ENCODE measurements around the gene C4orf50.

The C4orf50 gene

DNA sequence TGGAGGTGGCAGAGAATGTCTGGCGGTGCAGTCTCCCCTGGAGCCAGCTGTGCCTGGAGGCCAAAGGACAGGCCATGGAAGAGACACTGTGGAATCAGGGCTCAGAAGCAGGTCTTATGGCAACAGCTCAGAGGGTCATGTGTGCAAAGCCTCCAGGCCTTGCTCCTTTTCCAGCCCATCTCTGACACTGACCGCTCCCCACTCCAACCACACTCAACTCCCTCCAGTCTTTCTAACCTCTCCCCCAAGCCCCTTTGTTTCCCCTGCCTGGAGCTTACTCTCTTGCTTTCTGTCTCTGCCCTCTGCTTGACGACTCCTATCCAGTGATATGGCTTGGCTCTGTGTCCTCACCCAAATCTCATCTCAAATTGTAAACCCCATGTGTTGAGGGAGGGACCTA, 91.1 kb downstream of the C4orf50 start:
- FAIRE-seq (no peak), DNase-seq (ENCODE audit: insufficient read length, low spot score) (no peak)

DNA sequence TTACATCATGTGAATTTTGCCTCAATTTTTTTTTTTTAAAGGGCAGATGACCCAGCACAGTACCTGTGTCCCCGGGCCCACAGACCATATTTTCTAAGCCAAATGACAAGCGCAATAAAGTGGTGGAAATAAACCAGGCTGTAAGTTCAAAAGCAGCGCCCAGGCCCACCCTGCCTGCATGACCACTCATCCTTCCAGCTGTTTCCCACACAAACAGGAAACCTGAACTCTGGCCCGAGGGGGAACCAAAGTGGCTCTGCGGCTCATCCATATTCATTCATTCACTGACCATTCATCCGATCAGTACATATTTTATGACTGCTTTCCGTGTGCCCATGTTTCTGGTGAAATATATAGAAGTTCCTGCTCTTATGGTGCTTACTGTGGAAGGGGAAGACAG, 91.6 kb downstream of the C4orf50 start:
- no peak for FAIRE-seq
- DNase-seq (ENCODE audit: insufficient read length, low spot score): no peak

DNA sequence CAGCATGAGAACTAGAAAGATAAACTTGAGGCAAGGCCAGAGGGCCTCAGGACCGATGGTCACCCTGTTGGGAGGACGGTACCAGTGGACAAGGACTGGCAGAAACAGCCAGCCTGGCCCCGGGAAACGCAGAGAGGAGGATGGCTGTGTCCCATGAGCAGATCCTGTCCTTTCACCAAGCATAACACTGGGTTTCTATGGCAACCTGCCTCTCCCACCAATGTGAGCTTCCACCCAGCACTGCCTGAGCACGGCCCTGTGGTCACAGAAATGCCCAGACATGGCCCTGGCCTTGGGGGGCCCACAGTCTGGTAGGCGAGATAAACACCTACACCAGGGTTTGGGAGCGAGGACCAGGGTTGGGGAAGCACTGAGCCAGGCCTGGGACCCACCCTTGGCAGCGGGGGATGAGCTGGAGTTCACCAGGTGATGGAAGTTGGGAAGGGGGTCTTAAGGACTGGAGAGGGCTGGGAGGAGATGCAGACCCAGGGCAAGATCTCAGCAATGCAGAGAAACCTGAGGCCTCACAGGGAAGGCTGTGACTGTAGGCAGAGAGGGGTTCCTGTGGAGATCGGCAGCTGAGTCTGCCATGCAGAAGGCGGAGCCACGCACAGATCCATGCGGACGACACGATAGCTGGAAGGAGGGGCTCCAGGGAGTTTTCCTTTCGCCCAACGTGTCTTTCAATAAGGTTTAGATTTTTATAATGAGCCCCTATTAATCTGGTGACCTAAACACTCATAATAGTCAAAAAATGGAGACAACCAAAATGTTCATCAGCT, 92.6 kb downstream of the C4orf50 start:
- FAIRE-seq (no peak), DNase-seq (ENCODE audit: insufficient read length, low spot score) (no peak)

DNA sequence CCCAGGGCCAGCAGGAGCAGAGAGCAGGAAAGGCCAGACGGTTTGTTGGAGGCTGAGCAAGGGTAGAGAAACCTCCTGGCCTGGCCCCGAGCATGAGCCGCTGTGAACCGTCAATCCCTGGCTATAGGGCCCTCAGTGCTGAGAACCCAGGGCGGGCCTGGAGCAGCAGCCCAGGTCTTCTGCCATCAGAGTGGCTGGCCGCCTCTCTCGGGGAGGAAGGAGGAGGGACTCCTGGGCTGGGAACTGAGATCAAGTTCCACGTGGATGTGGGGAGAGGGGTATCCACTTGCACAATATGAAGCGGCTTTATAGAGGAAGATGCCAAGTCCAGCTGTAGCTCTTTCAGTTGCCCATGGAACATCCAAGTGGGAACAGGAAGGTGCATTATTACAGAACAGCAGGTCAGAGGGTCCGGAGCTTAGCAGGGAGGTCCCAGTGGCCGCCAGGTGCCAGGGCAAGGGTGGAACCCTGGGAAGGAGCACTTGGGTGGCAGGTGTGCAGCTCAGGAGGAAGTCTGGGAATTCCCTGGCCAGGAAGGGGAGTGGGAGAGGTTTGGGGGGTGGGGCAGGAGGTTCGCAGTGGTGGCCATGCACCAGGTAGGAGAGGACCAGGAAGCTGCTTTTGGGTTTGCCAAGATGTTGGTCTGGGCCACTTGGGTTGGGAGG, 93.6 kb downstream of the C4orf50 start:
- FAIRE-seq: no peak
- DNase-seq (ENCODE audit: insufficient read length, low spot score): no peak

DNA sequence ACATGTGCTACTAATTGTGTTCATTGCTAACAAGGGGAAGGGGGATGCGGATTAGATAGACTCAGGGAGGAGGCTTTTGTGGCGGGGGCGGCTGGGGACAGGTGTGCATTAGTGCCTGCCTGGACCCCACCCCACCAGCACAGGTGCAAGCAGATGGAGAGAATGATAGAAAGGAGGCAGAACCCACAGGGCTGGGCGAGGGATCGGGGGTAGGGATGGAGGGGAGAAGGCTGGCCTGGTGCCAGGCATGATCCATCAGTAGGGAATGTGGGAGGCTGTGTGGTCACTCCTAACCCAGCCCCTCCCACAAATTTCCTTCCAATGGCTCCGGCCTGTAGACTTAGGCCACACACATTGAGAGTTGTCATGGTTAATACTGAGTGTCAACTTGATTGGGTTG, 94.9 kb downstream of the C4orf50 start:
- no peak for DNase-seq (ENCODE audit: insufficient read length, low spot score)
- no peak for FAIRE-seq

DNA sequence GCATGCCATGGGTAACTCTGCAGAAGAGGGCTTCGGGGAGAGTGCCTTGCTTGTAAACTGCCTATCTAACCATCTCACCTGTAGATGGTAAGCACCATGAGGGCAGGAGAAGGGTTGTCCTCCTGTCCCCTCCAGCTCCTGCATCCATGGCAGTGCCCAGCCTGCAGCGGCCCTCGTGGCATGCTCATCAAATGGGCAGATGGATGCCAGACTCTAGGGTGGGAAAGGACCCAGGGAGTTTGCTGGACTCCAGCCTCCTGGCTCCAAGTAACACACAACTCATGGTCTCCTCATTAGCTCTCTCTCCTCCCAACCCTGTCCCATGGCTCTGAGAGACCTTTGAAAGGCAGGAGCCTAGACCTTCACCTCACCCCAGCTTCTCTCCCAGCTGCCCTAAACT, 95.7 kb downstream of the C4orf50 start:
- DNase-seq (ENCODE audit: insufficient read length, low spot score) (no peak), FAIRE-seq (no peak)

DNA sequence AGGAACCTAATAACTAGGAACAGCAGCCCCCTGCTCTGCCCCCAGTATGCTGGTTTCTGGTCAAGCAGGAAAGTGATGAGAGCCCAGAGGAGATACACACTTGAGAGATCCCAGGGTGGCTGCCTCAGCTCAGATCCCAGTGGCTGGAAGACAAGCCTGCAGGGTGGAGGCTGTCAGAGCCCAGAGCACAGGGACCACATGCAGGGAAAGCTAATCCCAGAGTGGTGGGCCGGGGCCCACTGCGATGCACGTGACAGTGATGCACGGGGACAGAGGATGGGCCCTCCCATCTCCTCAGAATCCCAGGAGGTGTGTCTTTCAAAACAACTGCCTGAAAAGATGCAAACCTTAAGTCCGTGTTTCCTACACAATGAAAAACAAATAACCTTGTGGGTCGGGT, 96.2 kb downstream of the C4orf50 start:
- FAIRE-seq (no peak), DNase-seq (ENCODE audit: insufficient read length, low spot score) (no peak)

DNA sequence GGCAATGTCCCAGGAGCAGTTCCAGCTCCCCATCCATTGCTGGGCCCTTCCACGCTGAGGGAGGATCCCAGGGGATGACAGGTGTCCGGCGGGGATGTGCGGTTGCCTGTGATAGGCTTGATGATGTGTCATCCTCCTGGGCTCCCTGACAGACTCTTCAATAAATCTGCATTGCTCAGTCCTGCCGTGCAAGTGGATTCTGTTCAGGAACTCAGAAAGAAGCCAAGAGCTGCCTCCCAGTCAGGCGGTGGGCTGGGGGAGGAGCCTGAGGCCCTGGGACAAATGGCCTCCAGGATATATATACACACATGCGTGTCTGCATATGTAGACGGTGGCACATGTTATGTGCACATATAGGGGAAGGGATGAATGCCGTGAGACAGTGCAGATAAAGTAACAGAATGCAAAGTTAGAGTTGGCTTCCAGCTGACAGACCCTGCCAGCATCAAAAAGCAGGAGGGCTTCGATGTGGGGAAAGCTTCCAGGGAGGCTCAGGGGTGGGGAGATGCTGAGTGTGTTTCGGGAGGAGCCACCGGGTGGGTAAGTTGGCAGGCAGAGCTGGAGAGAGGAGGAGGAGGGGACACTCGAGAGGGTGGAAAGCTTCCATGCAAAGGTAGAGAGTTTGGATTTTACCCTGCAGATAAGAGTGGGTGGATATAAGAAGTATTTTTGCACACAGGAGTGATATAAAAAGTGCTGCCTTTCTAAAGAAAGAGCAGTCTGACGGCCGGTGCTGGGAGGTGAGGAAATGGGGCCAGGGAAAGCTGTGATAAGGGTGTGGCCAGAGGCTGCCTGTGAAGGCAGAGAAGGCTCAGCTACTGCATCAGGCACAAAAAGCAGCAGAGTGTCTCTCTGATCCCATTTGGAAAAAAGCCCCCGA, 96.9 kb downstream of the C4orf50 start:
- FAIRE-seq (no peak), DNase-seq (ENCODE audit: insufficient read length, low spot score) (no peak)

DNA sequence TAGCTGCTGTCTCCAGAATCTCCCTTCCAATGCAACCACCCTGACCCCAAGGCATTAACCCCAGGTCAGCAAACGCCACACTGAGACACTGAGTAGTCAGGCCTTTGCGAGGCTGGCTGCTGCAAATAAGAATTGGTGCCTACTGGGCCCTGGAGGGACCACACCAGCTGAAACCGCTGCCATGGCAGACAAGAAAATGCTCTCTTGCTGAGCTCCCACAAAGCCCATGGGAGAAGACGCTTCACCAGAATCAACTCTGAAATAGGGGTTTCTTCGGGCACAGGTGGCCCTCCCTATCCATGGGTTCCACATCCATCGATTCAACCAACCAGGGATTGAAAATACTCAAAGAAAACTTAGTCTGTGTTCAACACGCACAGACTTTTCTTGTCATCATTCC, 98.7 kb downstream of the C4orf50 start:
- no peak for DNase-seq (ENCODE audit: insufficient read length, low spot score)
- FAIRE-seq: no peak

DNA sequence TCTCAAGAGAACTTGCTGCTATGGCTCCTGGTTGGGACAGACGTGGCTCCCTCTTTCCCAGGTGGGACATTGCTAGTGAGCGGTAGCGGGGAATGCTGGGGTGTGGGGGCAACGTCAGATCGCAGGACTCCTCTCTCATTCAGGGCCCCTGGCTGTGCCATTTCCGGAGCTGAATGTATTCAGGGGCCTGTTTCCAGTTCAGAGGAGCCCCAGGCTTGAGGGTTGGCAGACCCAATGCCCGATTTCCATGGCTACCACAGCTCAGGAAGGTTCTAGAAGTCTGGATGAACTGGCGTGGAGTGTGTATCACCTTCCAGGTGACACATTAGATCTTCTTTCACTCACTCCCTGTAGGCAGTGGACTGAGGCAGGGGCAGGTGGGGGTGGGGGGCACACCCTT, 99.2 kb downstream of the C4orf50 start:
- DNase-seq (ENCODE audit: insufficient read length, low spot score) (no peak), FAIRE-seq (no peak)

DNA sequence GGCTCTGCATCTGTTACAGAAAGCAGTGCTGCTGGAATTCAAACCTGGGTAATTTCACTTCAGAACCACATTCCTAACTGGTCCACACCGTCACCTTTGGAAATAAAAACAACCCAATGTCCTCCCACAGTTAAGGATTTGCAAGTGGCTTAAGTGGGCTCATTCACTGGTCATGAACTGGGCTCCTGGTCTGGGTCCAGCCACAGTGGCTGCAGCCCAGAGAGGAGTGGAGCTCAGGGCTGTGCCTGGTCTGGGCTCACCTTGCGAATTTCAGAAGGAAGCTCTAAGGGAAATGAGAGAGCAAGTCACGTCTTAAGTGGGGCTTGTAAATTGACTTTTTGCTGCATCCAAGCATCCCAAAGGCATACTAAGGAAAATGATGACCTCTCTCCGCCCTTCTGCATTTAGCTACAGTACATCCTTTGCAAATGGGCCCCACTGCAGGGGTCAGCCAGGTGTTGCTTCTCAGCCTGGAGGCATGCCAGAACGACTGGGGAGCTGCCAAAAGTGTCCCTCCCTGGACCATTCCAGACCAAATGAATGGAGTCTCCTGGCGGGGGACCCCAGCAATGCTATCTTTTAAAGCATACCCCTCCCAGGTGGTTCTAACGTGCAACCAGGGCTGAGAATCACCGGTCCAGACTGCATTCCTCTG, 99.8 kb downstream of the C4orf50 start:
- no peak for DNase-seq (ENCODE audit: insufficient read length, low spot score)
- FAIRE-seq: no peak

DNA sequence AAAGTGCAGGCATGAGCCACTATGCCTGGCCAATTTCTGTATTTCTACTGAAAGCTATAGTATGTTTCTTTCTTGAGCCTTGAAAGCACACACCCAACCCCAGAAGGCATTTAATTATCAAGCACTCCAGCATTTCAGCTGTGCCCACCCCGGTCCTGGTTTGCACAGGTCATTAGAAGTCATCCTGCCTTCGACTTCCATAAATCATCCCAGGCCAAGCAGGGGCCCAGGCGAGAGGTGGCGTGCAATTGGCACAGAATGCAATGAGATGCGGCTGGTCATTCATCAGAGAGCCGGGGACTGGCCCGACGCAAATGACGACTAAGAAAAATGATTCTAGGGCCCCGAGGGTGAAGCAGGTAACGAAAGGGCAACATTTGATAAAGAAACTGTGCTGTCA, 100.6 kb downstream of the C4orf50 start:
- DNase-seq (ENCODE audit: insufficient read length, low spot score) (no peak), FAIRE-seq (no peak)

DNA sequence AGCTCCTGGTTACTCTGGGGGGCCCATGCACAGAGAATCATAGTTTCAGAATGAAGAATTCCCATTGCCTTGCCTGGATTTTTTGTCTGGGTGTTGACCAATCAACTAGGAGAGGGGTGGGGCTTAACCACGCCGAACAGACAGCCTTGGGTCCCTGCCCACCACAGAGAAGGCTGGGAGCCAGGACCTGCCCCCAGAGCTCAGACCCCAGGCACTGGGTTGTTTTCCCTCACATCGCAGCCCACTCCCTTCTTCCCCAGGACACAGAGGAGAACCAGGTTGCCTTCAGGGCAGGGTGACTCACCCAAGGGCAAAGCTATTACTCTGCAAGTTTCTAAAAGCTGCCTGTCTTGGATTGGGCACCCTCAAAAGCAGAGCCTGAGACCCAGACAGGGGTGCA, 102.0 kb downstream of the C4orf50 start:
- DNase-seq (ENCODE audit: insufficient read length, low spot score) (no peak), FAIRE-seq (no peak)

DNA sequence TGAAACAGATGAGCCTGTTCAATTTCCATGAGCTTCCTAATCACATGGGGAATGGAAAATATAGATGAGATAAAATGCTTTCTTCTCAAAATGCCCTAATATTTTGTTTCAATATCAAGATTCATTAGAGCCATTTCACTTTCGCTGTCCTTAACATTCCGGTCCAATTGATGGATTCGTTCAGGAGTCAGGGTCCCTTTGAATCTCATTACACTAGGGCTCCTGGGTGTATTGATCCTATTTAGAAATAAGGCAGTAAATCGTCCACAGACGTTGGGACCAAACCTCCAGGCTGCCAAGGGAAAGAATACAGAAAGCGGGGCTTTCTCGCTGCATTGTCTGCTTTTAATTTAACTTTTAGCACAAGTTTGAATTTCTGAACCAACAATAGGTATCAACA, 104.8 kb downstream of the C4orf50 start:
- no peak for FAIRE-seq
- no peak for DNase-seq (ENCODE audit: insufficient read length, low spot score)

DNA sequence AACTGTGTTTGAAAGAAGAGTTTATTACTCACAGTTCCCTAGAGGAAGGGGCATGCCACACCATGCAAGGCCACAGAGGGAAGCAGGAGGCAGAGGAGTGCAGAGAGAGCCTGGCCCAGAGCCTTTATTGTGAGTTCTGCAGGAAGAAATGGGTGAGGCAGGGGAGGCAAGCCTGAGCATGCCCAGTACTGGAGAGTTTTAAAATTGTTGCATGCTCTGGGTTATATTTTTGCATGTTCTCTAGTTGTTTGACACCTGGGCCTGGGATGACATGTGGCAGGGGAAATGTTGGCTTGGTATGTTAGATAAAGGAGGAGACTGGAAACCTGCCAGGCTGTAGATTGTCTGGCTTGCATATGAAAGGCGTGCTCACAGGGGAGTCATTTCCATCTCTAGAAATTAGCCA, 105.6 kb downstream of the C4orf50 start:
- FAIRE-seq: no peak

DNA sequence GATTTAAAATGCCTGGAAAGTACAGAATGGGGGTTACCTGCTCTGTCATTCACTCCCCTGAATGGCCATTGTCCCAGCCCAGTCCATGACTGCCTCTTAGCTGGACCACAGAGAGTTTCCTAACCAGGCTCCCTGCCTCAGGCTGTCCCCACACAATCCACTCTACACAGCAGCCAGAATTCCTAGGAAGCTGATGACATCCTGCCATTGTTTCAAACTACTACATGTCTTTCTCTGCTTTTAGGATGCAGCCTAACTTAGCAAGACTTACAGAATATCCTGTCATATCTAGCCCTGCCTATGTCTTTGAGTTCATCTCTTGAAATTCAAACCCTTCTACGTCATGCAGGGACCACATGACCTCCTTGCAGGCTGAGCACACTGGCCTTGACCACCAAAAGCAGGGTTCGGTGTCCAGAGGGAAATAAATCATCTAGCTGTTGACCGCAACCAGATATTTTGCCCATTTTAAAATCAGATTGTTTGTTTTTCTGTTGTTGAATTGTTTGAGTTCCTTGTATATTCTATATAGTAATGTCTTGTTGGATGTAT, 109.3 kb downstream of the C4orf50 start:
- no peak for DNase-seq (ENCODE audit: insufficient read length, low spot score)
- FAIRE-seq: no peak

More for the DNA sequence above, 105.6 kb downstream of the C4orf50 start:
- no peak for DNase-seq (ENCODE audit: insufficient read length, low spot score)

DNA sequence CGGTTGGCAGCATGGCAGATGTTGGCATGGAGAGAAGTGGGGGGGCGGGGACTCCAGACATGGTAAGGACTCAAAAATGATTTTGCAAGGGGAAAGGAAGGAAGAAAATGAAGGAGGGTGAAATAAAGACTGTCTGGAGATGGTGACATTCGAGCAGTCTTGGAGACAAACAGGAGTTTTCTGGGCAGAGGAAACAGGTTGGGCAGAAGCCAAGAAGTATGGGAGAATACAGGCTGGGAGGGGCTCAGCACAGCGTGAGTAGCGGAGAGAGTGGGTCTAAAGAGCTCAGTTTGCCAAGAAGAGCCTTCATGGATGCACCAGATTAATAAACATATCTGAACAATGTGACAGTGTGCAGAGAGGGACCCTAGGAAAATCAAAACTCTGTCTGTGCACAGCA, 112.0 kb downstream of the C4orf50 start:
- DNase-seq (ENCODE audit: insufficient read length, low spot score) (no peak), FAIRE-seq (no peak)

DNA sequence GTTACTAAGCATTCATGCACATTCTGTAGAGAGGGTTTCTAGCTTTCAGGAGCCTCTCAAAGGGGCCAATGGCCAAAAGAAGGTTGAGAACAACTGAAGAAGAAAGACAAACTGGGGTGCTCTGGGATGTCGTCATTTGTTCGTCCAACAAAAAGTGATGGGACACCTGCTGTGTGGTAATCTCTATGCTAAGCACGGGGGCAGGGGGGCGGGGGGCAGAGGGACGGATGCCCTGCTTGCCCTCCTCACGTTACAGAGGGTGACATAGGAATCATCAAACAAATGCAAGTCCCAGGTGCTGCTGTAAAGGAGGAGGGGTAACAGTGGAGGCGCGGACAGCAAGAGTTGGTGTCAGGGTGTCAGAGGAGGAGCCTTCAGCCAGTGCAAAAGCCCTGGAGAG, 112.5 kb downstream of the C4orf50 start:
- DNase-seq (ENCODE audit: insufficient read length, low spot score) (no peak), FAIRE-seq (no peak)

DNA sequence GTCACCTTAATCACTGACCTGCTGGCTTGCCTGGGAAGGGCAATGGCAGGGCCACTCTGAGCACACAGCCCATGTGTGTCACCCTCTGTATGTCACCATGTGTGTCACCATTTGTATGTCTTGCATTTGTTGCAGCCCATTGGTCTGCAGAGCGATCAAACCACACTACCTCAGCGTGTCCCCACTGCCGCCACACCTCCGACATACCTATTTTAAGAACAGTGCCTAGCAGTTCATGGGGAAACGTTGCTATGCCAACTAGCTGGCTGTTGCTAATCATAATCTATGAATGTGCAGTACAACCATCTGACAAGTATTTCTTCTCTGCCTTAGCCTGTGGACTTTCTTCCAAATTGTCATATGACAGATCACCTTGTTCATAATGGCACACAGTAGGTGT, 117.4 kb downstream of the C4orf50 start:
- FAIRE-seq (no peak), DNase-seq (ENCODE audit: insufficient read length, low spot score) (no peak)

DNA sequence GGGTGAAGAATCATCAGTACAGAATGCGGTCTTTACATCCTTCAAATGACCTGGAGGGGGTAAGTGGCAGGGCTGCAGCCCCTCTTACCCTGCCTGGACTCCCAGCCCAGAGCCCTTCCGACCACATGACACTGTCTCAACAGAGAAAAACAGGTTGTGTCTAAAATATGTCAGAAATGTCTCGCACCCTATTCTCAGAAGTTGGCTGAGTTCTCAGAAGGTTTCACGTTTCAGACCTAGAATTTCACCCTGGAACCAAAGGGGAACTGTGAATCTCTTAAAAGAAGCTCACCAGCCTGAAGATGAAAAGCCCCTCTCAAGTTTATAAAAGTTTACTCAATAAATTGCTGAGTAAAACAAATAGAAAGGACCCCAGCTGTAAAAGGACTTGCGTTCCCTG, 118.3 kb downstream of the C4orf50 start:
- FAIRE-seq: no peak
- no peak for DNase-seq (ENCODE audit: insufficient read length, low spot score)

DNA sequence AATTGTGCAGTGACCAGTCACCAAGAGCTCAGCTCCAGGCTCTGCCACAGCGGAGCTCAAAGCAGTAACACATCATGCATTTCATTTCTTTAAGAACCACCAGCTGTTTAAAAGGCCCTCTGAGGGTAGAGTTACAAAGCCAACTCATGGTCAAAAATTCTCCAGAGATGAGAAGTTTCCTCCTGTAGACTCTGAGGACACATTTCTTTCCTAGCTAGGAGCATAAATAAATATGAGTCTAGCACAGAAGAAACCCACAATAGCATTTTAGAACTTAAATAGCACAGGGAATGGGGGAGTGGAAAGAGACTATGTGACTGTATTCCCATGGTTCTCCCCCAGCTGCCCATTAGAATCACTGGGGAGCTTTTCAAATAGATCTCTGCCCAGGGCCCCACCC, 118.8 kb downstream of the C4orf50 start:
- DNase-seq (ENCODE audit: insufficient read length, low spot score): no peak
- no peak for FAIRE-seq

Measured in HTR-8/SVneo (cell line).